Heart left ventricle (tissue), 16 donors: ENCODE measurements around the gene SND1. TPM values are rescaled to one million over a fixed set of nuclear protein-coding genes. Genes with fewer than 3 reads are reported as not detected.
A peak's percentile ranks its signal among the peaks of the same experiment; 100 is the strongest.

Experiments used
- ATAC-seq, 4 donors: fragments of 200-7000 bp; cut with Tn5 transposase; one replicate each; pipeline ENCODE4 v1.9.1; 2020 to 2022; ENCODE audit warnings: moderate library complexity in 4 of 4, mild to moderate bottlenecking in 3 of 4, moderate number of reproducible peaks in 1 of 4
- DNase-seq, 5 donors: peaks; one replicate each; pipeline ENCODE4 v3.0.0-alpha.2; 2020
- H3K27ac ChIP-seq, 12 donors: fragments of 200-600 bp; sonication (generic) in 4 of 12; one replicate each; pipeline versions ENCODE4 v1.5.0 to v1.8.0; 2016 to 2022; ENCODE audit warnings: mild to moderate bottlenecking in 2 of 12
- H3K27me3 ChIP-seq, 9 donors: fragments of 200-600 bp; sonication (generic) in 2 of 9; one replicate each; pipeline versions ENCODE4 v1.5.1 to v1.8.0; 2016 to 2022; ENCODE audit warnings: mild to moderate bottlenecking in 3 of 9
- H3K36me3 ChIP-seq, 9 donors: fragments of 200-600 bp; sonication (generic) in 2 of 9; one replicate each; pipeline versions ENCODE4 v1.5.0 to v1.8.0; 2018 to 2022; ENCODE audit warnings: mild to moderate bottlenecking in 2 of 9
- H3K4me1 ChIP-seq, 12 donors: fragments of 200-600 bp; sonication (generic) in 4 of 12; one replicate each; pipeline versions ENCODE4 v1.5.0 to v1.8.0; 2016 to 2022; ENCODE audit warnings: mild to moderate bottlenecking in 3 of 12
- H3K4me3 ChIP-seq, 12 donors: fragments of 200-600 bp; sonication (generic) in 4 of 12; one replicate each; pipeline versions ENCODE4 v1.5.0 to v1.8.0; 2017 to 2022; ENCODE audit warnings: mild to moderate bottlenecking in 9 of 12, moderate library complexity in 4 of 12
- H3K9me3 ChIP-seq, 12 donors: fragments of 200-600 bp; sonication (generic) in 4 of 12; one replicate each; pipeline versions ENCODE4 v1.5.0 to v1.8.0; 2016 to 2022; ENCODE audit warnings: mild to moderate bottlenecking in 1 of 12
- CTCF ChIP-seq, 12 donors: fragments of 200-600 bp; sonication (generic) in 4 of 12; IDR thresholded peaks; one replicate each; pipeline versions ENCODE4 v1.5.0 to v1.8.0; 2018 to 2022; ENCODE audit warnings: antibody characterized with exemption in 12 of 12, mild to moderate bottlenecking in 5 of 12
- POLR2A ChIP-seq, 2 donors: fragments of 450-650 bp; IDR thresholded peaks; one replicate each; pipeline ENCODE4 v1.6.1; 2017; ENCODE audit warnings: antibody characterized with exemption in 2 of 2, mild to moderate bottlenecking in 2 of 2, moderate library complexity in 2 of 2
- WGBS, 4 donors: extraction: QIAGEN DNeasy Blood & Tissue Kit in 2 of 4; methylation state at CpG; one replicate each; pipeline versions ENCODE4 v1.1.5 to v1.1.7; 2013 to 2018; 5-methylcytosine and 5-hydroxymethylcytosine counted together
- intact Hi-C, 10 donors: fragments of 100-400 bp; cut with DNase I; formaldehyde crosslinking; loops; one replicate each; pipeline versions ENCODE4 v1.11.1 to v1.14.2; 2022
- polyA plus RNA-seq, 2 donors: library from polyadenylated mRNA; stranded (reverse); fragments of 200-250 nt; gene quantifications; one replicate each; pipeline ENCODE4 v1.2.3, GENCODE V29; 2013
- total RNA-seq, 9 donors: library from RNA; depleted of rRNA in 2 of 9; stranded (reverse); fragments of >200 nt in 2 of 9; fragmentation: NEBNext Ultra II Directional in 3 of 9; extraction: Animal tissue kit (Norgen Biotek cat#: 25700) in 3 of 9; gene quantifications; one replicate each; pipeline versions ENCODE4 v1.1.0 to v1.2.4, GENCODE V29; 2016 to 2023
- donor health status: ischemic (EF 13 %, LVEDD 7.1; RV severe dilation, severe dysfunction).
- donor health status: healthy with polysubstance abuse.
- donor health status: DM: no; HTN: yes; CAD: no.
- donor health status: DM: no; HTN: no; CAD: no.
- donor health status: ischemic (EF 25% LVEDD 6.9; RV normal size, moderate dysfunction).
- donor health status: ischemic (EF 25% LVEDD 5.7; RV mildly dilated, moderate dysfunction).
- donor health status: healthy.
- donor health status: DM: yes; HTN: yes; CAD: no.
- donor health status: ischemic (EF 35%, LVEDD 5.7; RV mildly dilated, moderate dysfunction).
- donor health status: nonischemic (EF 11% LVEDD 7.7; RV severe dilation, severe dysfunction).
- donor health status: DM: yes; HTN: yes; CAD: no.
- donor health status: PGD.
- donor health status: ischemic (EF 29% LVEDD 5.4; RV normal size, mild dysfunction).
- donor health status: nonischemic (EF 23%, LVEDD 6.1; RV moderate dilation, normal function).

The SND1 gene
- total and polyA plus RNA-seq, 11 donors = 45.6 to 115 (median 76.3) TPM

- H3K4me3 ChIP-seq = peak overlapping the region in 1 of 12 donors; percentile 0
- intact Hi-C loops = no loop called here
Observed at GRCh38 chr7:128027485-128027980, 375.5 kb downstream of the SND1 start.

DNA sequence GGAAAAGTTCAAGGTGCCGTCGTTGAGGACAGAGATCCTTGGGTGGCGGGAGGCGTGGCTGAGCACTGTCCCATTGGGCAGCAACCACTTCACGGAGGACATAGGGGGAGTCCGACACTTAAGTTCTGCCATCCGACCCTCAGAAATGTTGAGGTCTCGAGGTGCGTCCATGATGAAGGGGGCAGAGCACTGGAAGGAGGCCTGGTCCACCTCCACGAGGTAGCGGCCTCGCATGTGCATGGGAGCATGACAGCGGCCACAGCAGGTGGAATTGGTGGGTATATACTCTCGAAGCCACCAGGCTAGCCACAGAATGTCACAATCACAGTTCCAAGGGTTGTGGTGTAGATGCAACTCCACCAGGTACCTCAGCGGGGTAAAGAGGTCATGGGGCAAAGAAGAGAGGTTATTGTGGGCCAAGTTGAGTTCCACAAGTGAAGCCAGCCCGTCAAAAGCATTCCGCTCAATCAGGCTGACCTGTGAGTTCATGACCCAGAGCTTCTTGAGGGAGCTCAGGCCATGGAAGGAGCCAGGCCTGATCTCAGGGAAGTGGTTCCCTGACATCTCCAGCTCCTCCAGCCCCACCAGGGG, 377.5 kb downstream of the SND1 start:
- ATAC-seq = no peak
- DNase-seq = no peak
- H3K4me1 ChIP-seq = peaks cover 0 to 51% (median 22%) of the 10 kb centered on the region in 12 donors
- 96 to 97% (median 97%) methylated on average over 12 to 17 of the region's 17 CpGs for WGBS, 4 donors
- TF ChIP-seq POLR2A (IDR thresholded peaks at IDR 0.05) = no peak
- no peak for TF ChIP-seq CTCF (IDR thresholded peaks at IDR 0.05)
- peaks cover 0 to 6% (median 0%) of the 10 kb centered on the region in 9 donors for H3K36me3 ChIP-seq
- H3K27ac ChIP-seq = no peak overlapping the region
- intact Hi-C loops = no loop called here
- H3K4me3 ChIP-seq = no peak overlapping the region
- H3K27me3 ChIP-seq = no peaks in the 10 kb centered on the region
- H3K9me3 ChIP-seq = no peaks in the 10 kb centered on the region

More at GRCh38 chr7:128027485-128027980, 375.5 kb downstream of the SND1 start:
- peaks cover 0 to 44% (median 17%) of the 10 kb centered on the region in 12 donors for H3K4me1 ChIP-seq
- ATAC-seq = no peak
- H3K27ac ChIP-seq = no peak overlapping the region
- WGBS, 4 donors = 63 to 71% (median 68%) methylated on average over 4 of the region's 4 CpGs
- DNase-seq = no peak
- TF ChIP-seq POLR2A (IDR thresholded peaks at IDR 0.05) (no peak), CTCF (IDR thresholded peaks at IDR 0.05) (no peak)
- H3K36me3 ChIP-seq = peaks cover 0 to 6% (median 0%) of the 10 kb centered on the region in 9 donors
- no peaks in the 10 kb centered on the region for H3K9me3 ChIP-seq
- no peaks in the 10 kb centered on the region for H3K27me3 ChIP-seq

- no peak for ATAC-seq
- peaks cover 0 to 55% (median 20%) of the 10 kb centered on the region in 12 donors for H3K4me1 ChIP-seq
- intact Hi-C loops = loop anchor here in 8 of 10 donors (2.0 to 10.0 kb wide), 9 partner anchors 33 to 325 kb away; no protein-coding TSS in a partner anchor
Observed at GRCh38 chr7:128030263-128030653, 378.3 kb downstream of the SND1 start.

More at GRCh38 chr7:128030263-128030653, 378.3 kb downstream of the SND1 start:
- DNase-seq = no peak
- H3K36me3 ChIP-seq = peaks cover 0 to 6% (median 0%) of the 10 kb centered on the region in 9 donors
- TF ChIP-seq POLR2A (IDR thresholded peaks at IDR 0.05) (no peak), CTCF (IDR thresholded peaks at IDR 0.05) (no peak)
- H3K27me3 ChIP-seq = no peaks in the 10 kb centered on the region
- no peaks in the 10 kb centered on the region for H3K9me3 ChIP-seq
- 95 to 98% (median 97%) methylated on average over 21 of the region's 21 CpGs for WGBS, 4 donors
- H3K4me3 ChIP-seq = peak overlapping the region in 10 of 12 donors; percentile 44 to 79 (median 62)
- peak overlapping the region in 1 of 12 donors; percentile 19 for H3K27ac ChIP-seq
